GM23338 (cell line): ENCODE data around the gene RPS6KA5.
"Not testable (repeated sequence)": the region's sequence is repeated elsewhere in the genome, so short reads cannot be mapped to it uniquely, and the experiment has no call there.

Source experiments
- CREB1 ChIP-seq: fragments of 250-450 bp; sonication (Bioruptor Pico); IDR thresholded peaks from 2 replicates; pipeline ENCODE4 v1.5.0; 2020; ENCODE audit warnings: low read depth, mild to moderate bottlenecking, moderate library complexity
- CTCF ChIP-seq, 2 experiments: fragments of 200-600 bp in 1 of 2; sonication (generic) in 1 of 2; conservative IDR thresholded peaks; 2 replicates each; pipeline versions ENCODE4 v1.5.1 to v1.6.1; 2016 to 2017; ENCODE audit warnings: antibody characterized with exemption in 2 of 2, low read depth in 2 of 2, mild to moderate bottlenecking in 2 of 2, moderate library complexity in 1 of 2
- ETS1 ChIP-seq: IDR thresholded peaks from 2 replicates; pipeline ENCODE4 v1.6.1; 2016; ENCODE audit warnings: antibody characterized with exemption
- EZH2 ChIP-seq: fragments of 200-600 bp; sonication (generic); IDR thresholded peaks from one replicate; pipeline ENCODE4 v1.8.0; 2017; ENCODE audit warnings: antibody characterized with exemption, mild to moderate bottlenecking, low read depth; ENCODE audit not compliant: unreplicated experiment
- EZH2phosphoT487 ChIP-seq: fragments of 200-600 bp; sonication (generic); IDR thresholded peaks from one replicate; pipeline ENCODE4 v1.8.1; 2018; ENCODE audit warnings: antibody characterized with exemption; ENCODE audit not compliant: unreplicated experiment
- POLR2AphosphoS5 ChIP-seq: IDR thresholded peaks from 2 replicates; pipeline ENCODE4 v1.6.1; 2016; ENCODE audit warnings: antibody characterized with exemption, low read depth
- REST ChIP-seq: IDR thresholded peaks from one replicate; pipeline ENCODE4 v1.6.1; 2018; ENCODE audit warnings: antibody characterized with exemption; ENCODE audit not compliant: unreplicated experiment
- STAT1 ChIP-seq: IDR thresholded peaks from one replicate; pipeline ENCODE4 v1.6.1; 2016; ENCODE audit warnings: antibody characterized with exemption; ENCODE audit not compliant: unreplicated experiment
- ZNF114 ChIP-seq: fragments of 250-450 bp; sonication (Bioruptor Pico); IDR thresholded peaks from 2 replicates; pipeline ENCODE4 v1.5.0; 2020; ENCODE audit warnings: mild to moderate bottlenecking, moderate library complexity

GRCh38 chr14:91093743-91094472 is 33.5 kb upstream of the RPS6KA5 start:
- TF ChIP-seq POLR2AphosphoS5; REST; CTCF (conservative IDR thresholded peaks at IDR 0.05; ENCODE audit: low read depth in 2 of 2); STAT1; CREB1; EZH2phosphoT487; EZH2; ETS1; ZNF114 (CRISPR knock-in tag): not testable (repeated sequence)
